Measurements from ENCODE around the gene B3GAT1. TPM values are rescaled to one million over a fixed set of nuclear protein-coding genes. Genes with fewer than 3 reads are reported as not detected.

The B3GAT1 gene
- total and polyA plus RNA-seq, 2 donors (not counting 1 experiment from before 2014, with no cell fraction given): under 0.01 TPM; not detected in 1

DNA sequence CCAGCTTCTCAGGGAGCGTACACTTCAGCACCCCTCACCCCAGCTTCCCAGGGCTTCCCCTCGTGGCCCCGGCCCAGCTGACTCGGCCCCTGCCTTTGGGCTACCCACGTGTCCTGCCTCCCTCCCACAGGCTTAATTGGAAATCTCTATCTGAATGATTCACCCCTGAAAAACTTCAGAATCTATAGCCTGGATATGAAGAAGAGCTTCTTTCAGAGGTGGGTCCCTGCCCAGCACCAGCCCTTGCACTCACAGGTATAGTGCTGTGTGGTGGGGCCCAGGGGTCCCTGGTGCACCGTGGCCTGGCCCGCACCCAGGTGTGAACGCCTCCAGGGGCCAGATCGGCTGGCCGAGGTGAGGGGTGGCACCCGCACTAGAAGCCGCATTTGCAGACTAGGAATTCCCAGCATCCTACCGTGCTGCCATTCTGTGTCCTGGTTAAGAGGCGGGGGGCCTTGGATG lies 38.4 kb downstream of the B3GAT1 start:
- Histone ChIP-seq H3K9me3 (ENCODE audit: control insufficient read depth, insufficient read depth, low read depth, low read length) (no peaks in the 10 kb centered on the region), H3K4me2 (ENCODE audit: extremely low read depth, insufficient read depth, low read length) (no peak overlapping the region), H3K4me1 (ENCODE audit: control insufficient read depth, extremely low read depth, insufficient read depth, low read length) (no peaks in the 10 kb centered on the region), H3K27me3 (ENCODE audit: control insufficient read depth, insufficient read depth, low read length) (no peaks in the 10 kb centered on the region), H3K9ac (ENCODE audit: insufficient read depth, low read length) (no peak overlapping the region), H3K4me3 (replicated peaks in 1 of 4; ENCODE audit: control extremely low read depth in 1 of 4, insufficient read depth in 1 of 4, low read depth in 3 of 4, low read length in 4 of 4) (no peak overlapping the region), H3K79me2 (ENCODE audit: control insufficient read depth, insufficient read depth, low read length) (no peaks in the 10 kb centered on the region), H4K20me1 (ENCODE audit: control insufficient read depth, extremely low read depth, insufficient read depth, low read length) (no peaks in the 10 kb centered on the region), H3K27ac (ENCODE audit: insufficient read depth, low read length) (no peak overlapping the region), H2AFZ (ENCODE audit: low read length) (no peak overlapping the region), H3K36me3 (ENCODE audit: control insufficient read depth, insufficient read depth, low read length) (no peaks in the 10 kb centered on the region)
- TF ChIP-seq, protein P1, sequence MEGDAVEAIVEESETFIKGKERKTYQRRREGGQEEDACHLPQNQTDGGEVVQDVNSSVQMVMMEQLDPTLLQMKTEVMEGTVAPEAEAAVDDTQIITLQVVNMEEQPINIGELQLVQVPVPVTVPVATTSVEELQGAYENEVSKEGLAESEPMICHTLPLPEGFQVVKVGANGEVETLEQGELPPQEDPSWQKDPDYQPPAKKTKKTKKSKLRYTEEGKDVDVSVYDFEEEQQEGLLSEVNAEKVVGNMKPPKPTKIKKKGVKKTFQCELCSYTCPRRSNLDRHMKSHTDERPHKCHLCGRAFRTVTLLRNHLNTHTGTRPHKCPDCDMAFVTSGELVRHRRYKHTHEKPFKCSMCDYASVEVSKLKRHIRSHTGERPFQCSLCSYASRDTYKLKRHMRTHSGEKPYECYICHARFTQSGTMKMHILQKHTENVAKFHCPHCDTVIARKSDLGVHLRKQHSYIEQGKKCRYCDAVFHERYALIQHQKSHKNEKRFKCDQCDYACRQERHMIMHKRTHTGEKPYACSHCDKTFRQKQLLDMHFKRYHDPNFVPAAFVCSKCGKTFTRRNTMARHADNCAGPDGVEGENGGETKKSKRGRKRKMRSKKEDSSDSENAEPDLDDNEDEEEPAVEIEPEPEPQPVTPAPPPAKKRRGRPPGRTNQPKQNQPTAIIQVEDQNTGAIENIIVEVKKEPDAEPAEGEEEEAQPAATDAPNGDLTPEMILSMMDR (conservative IDR thresholded peaks at IDR 0.05 in 1 of 2, IDR thresholded peaks at IDR 0.05 in 1 of 2; ENCODE audit: low read depth in 1 of 2, low read length in 2 of 2): no peak
- TF ChIP-seq EZH2 (IDR thresholded peaks at IDR 0.05; ENCODE audit: low read length, missing control alignments): no peak
- DNase-seq (ENCODE audit: low read depth in 2 of 2): no peak

DNA sequence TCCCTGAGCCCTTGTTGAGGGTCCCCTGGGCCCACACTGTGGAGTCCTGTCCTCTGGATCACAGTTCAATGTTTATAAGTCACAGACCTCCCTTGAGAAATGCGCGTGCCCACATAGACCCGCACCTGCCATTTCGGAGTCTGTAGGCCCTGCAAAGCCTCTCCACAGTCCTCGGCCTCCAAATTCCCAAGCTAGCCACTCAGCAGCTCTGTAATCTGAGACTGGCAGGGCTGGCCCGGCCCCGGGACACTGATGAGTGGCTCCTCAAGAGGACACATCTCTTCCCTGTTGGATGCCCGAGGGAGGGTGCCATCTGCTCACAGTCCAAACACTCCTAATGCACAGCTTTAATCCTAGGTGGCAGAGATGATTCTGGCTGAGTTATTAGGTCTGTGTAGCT lies 39.1 kb downstream of the B3GAT1 start:
- Histone ChIP-seq H3K27me3 (ENCODE audit: control insufficient read depth, insufficient read depth, low read length) (no peaks in the 10 kb centered on the region), H3K79me2 (ENCODE audit: control insufficient read depth, insufficient read depth, low read length) (no peaks in the 10 kb centered on the region), H3K27ac (ENCODE audit: insufficient read depth, low read length) (no peak overlapping the region), H3K36me3 (ENCODE audit: control insufficient read depth, insufficient read depth, low read length) (no peaks in the 10 kb centered on the region), H3K4me2 (ENCODE audit: extremely low read depth, insufficient read depth, low read length) (no peak overlapping the region), H2AFZ (ENCODE audit: low read length) (no peak overlapping the region), H3K9ac (ENCODE audit: insufficient read depth, low read length) (no peak overlapping the region), H3K9me3 (ENCODE audit: control insufficient read depth, insufficient read depth, low read depth, low read length) (no peaks in the 10 kb centered on the region), H3K4me1 (ENCODE audit: control insufficient read depth, extremely low read depth, insufficient read depth, low read length) (no peaks in the 10 kb centered on the region), H4K20me1 (ENCODE audit: control insufficient read depth, extremely low read depth, insufficient read depth, low read length) (no peaks in the 10 kb centered on the region), H3K4me3 (replicated peaks in 1 of 4; ENCODE audit: control extremely low read depth in 1 of 4, insufficient read depth in 1 of 4, low read depth in 3 of 4, low read length in 4 of 4) (no peak overlapping the region)
- TF ChIP-seq EZH2 (IDR thresholded peaks at IDR 0.05; ENCODE audit: low read length, missing control alignments): no peak
- TF ChIP-seq, protein P1 (conservative IDR thresholded peaks at IDR 0.05 in 1 of 2, IDR thresholded peaks at IDR 0.05 in 1 of 2; ENCODE audit: low read depth in 1 of 2, low read length in 2 of 2): no peak
- DNase-seq (ENCODE audit: low read depth in 2 of 2): no peak

- Histone ChIP-seq H4K20me1 (ENCODE audit: control insufficient read depth, extremely low read depth, insufficient read depth, low read length) (no peaks in the 10 kb centered on the region), H3K36me3 (ENCODE audit: control insufficient read depth, insufficient read depth, low read length) (no peaks in the 10 kb centered on the region), H3K27me3 (ENCODE audit: control insufficient read depth, insufficient read depth, low read length) (no peaks in the 10 kb centered on the region), H3K79me2 (ENCODE audit: control insufficient read depth, insufficient read depth, low read length) (no peaks in the 10 kb centered on the region), H3K4me1 (ENCODE audit: control insufficient read depth, extremely low read depth, insufficient read depth, low read length) (no peaks in the 10 kb centered on the region), H3K4me2 (ENCODE audit: extremely low read depth, insufficient read depth, low read length) (no peak overlapping the region), H2AFZ (ENCODE audit: low read length) (no peak overlapping the region), H3K9ac (ENCODE audit: insufficient read depth, low read length) (no peak overlapping the region), H3K27ac (ENCODE audit: insufficient read depth, low read length) (no peak overlapping the region), H3K9me3 (ENCODE audit: control insufficient read depth, insufficient read depth, low read depth, low read length) (no peaks in the 10 kb centered on the region), H3K4me3 (replicated peaks in 1 of 4; ENCODE audit: control extremely low read depth in 1 of 4, insufficient read depth in 1 of 4, low read depth in 3 of 4, low read length in 4 of 4) (no peak overlapping the region)
- no peak for TF ChIP-seq EZH2 (IDR thresholded peaks at IDR 0.05; ENCODE audit: low read length, missing control alignments)
- TF ChIP-seq, protein P1 (conservative IDR thresholded peaks at IDR 0.05 in 1 of 2, IDR thresholded peaks at IDR 0.05 in 1 of 2; ENCODE audit: low read depth in 1 of 2, low read length in 2 of 2): no peak
- no peak for DNase-seq (ENCODE audit: low read depth in 2 of 2)
These were observed 39.5 kb downstream of the B3GAT1 start for GRCh38 chr11:134372536-134372935.

All from fibroblast of lung (primary cell).